Glutamatergic neuron (in vitro differentiated cells): ENCODE results near the gene GRID1. TPM values are rescaled to one million over a fixed set of nuclear protein-coding genes. Genes with fewer than 3 reads are reported as not detected.

ENCODE experiments used
- DNase-seq: peaks from one replicate; pipeline ENCODE4 v3.0.0; 2022
- H3K27ac Mint-ChIP-seq: one replicate; pipeline ENCODE4 v1.8.0; 2020; ENCODE audit warnings: mild to moderate bottlenecking, mixed read lengths, inconsistent platforms; ENCODE audit not compliant: unreplicated experiment
- H3K27me3 Mint-ChIP-seq: one replicate; pipeline ENCODE4 v1.8.0; 2020; ENCODE audit warnings: mild to moderate bottlenecking, moderate library complexity, mixed read lengths, inconsistent platforms; ENCODE audit not compliant: unreplicated experiment
- H3K36me3 Mint-ChIP-seq: one replicate; pipeline ENCODE4 v1.8.0; 2020; ENCODE audit warnings: mild to moderate bottlenecking, mixed read lengths, inconsistent platforms; ENCODE audit not compliant: unreplicated experiment
- H3K4me1 Mint-ChIP-seq: one replicate; pipeline ENCODE4 v1.8.0; 2020; ENCODE audit warnings: mild to moderate bottlenecking, low read depth, mixed read lengths, inconsistent platforms; ENCODE audit not compliant: unreplicated experiment
- H3K4me3 Mint-ChIP-seq: one replicate; pipeline ENCODE4 v1.8.0; 2020; ENCODE audit warnings: mild to moderate bottlenecking, mixed read lengths, inconsistent platforms; ENCODE audit not compliant: unreplicated experiment
- H3K9me3 Mint-ChIP-seq: one replicate; pipeline ENCODE4 v1.8.0; 2020; ENCODE audit warnings: mild to moderate bottlenecking, moderate library complexity, mixed read lengths, inconsistent platforms; ENCODE audit not compliant: unreplicated experiment
- total RNA-seq: library from RNA; stranded (reverse); fragmentation: NEBNext Ultra II Directional; extraction: Animal tissue kit (Norgen Biotek cat#: 25700); gene quantifications from one replicate; pipeline ENCODE4 v1.2.1, GENCODE V29; 2021; ENCODE audit not compliant: unreplicated experiment
- TF ChIP-seq, protein P1 (sequence below): fragments of 200-600 bp; sonication (generic); IDR thresholded peaks from one replicate; pipeline ENCODE4 v1.5.0; 2021; ENCODE audit not compliant: partially characterized antibody, unreplicated experiment

The GRID1 gene
- total RNA-seq, 1 donor from 2014 or later: 8.0 TPM

DNA sequence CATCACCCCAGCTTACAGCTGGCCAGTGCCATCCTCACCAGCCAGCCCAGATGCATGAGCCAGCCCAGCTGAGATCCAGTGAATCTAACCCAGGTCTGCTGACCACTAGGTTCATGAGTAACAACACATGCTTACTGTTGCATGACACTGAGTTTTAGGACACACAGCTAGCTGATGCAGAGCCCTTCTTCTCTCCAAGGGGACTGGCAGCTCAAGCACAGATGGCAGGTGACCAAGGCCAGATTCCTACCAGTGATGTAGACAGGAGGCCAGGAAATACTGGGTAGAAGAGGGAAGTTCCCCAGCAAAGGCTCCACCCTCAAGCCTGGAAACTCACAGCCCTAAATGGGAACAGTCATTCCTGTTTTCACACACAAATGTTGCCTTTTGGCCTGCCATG, 236.6 kb downstream of the GRID1 start:
- peaks cover 2% of the 10 kb centered on the region for H3K9me3 Mint-ChIP-seq
- no peak overlapping the region for H3K4me3 Mint-ChIP-seq
- DNase-seq: no peak
- no peaks in the 10 kb centered on the region for H3K36me3 Mint-ChIP-seq
- H3K27ac Mint-ChIP-seq: no peak overlapping the region
- TF ChIP-seq, protein P1, sequence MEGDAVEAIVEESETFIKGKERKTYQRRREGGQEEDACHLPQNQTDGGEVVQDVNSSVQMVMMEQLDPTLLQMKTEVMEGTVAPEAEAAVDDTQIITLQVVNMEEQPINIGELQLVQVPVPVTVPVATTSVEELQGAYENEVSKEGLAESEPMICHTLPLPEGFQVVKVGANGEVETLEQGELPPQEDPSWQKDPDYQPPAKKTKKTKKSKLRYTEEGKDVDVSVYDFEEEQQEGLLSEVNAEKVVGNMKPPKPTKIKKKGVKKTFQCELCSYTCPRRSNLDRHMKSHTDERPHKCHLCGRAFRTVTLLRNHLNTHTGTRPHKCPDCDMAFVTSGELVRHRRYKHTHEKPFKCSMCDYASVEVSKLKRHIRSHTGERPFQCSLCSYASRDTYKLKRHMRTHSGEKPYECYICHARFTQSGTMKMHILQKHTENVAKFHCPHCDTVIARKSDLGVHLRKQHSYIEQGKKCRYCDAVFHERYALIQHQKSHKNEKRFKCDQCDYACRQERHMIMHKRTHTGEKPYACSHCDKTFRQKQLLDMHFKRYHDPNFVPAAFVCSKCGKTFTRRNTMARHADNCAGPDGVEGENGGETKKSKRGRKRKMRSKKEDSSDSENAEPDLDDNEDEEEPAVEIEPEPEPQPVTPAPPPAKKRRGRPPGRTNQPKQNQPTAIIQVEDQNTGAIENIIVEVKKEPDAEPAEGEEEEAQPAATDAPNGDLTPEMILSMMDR: no peak
- H3K4me1 Mint-ChIP-seq: peaks cover 3% of the 10 kb centered on the region
- peaks cover 10% of the 10 kb centered on the region for H3K27me3 Mint-ChIP-seq

GRCh38 chr10:86128360-86128759, 238.2 kb downstream of the GRID1 start:
- H3K36me3 Mint-ChIP-seq: no peaks in the 10 kb centered on the region
- DNase-seq: no peak
- peaks cover 3% of the 10 kb centered on the region for H3K4me1 Mint-ChIP-seq
- TF ChIP-seq, protein P1: no peak
- no peak overlapping the region for H3K4me3 Mint-ChIP-seq
- peaks cover 11% of the 10 kb centered on the region for H3K27me3 Mint-ChIP-seq
- H3K27ac Mint-ChIP-seq: no peak overlapping the region
- peaks cover 2% of the 10 kb centered on the region for H3K9me3 Mint-ChIP-seq

GRCh38 chr10:86127274-86127819, 239.2 kb downstream of the GRID1 start:
- no peaks in the 10 kb centered on the region for H3K36me3 Mint-ChIP-seq
- DNase-seq: no peak
- TF ChIP-seq, protein P1: no peak
- H3K9me3 Mint-ChIP-seq: peaks cover 2% of the 10 kb centered on the region
- H3K27ac Mint-ChIP-seq: no peak overlapping the region
- peaks cover 8% of the 10 kb centered on the region for H3K27me3 Mint-ChIP-seq
- H3K4me1 Mint-ChIP-seq: peaks cover 3% of the 10 kb centered on the region
- no peak overlapping the region for H3K4me3 Mint-ChIP-seq

- H3K27ac Mint-ChIP-seq: no peak overlapping the region
- H3K27me3 Mint-ChIP-seq: peaks cover 8% of the 10 kb centered on the region
- DNase-seq: no peak
- TF ChIP-seq, protein P1: no peak
- no peaks in the 10 kb centered on the region for H3K36me3 Mint-ChIP-seq
- no peaks in the 10 kb centered on the region for H3K4me1 Mint-ChIP-seq
- no peaks in the 10 kb centered on the region for H3K9me3 Mint-ChIP-seq
- H3K4me3 Mint-ChIP-seq: no peak overlapping the region
Measured at GRCh38 chr10:86124734-86125133, 241.9 kb downstream of the GRID1 start.

GRCh38 chr10:86123715-86124114, 242.9 kb downstream of the GRID1 start:
- H3K36me3 Mint-ChIP-seq: no peaks in the 10 kb centered on the region

More at GRCh38 chr10:86123715-86124114, 242.9 kb downstream of the GRID1 start:
- Mint-ChIP-seq H3K27me3 (peaks cover 8% of the 10 kb centered on the region), H3K27ac (no peak overlapping the region), H3K4me3 (no peak overlapping the region), H3K4me1 (no peaks in the 10 kb centered on the region), H3K9me3 (no peaks in the 10 kb centered on the region)
- no peak for DNase-seq
- TF ChIP-seq, protein P1: no peak
